Thyroid gland (tissue), 4 donors: ENCODE measurements around the gene MFGE8. TPM values are rescaled to one million over a fixed set of nuclear protein-coding genes. Genes with fewer than 3 reads are reported as not detected.

Source experiments
- DNase-seq, 2 donors: peaks; one replicate each; pipeline ENCODE4 v3.0.0-alpha.2; 2019
- H3K27ac ChIP-seq, 3 donors: fragments of 200-600 bp; sonication (generic); 1 replicate in 2 of 3; 2 replicates in 1 of 3; pipeline ENCODE4 v1.5.1; 2016 to 2019; ENCODE audit warnings: mild to moderate bottlenecking in 1 of 3, moderate library complexity in 1 of 3
- H3K27me3 ChIP-seq: fragments of 200-600 bp; sonication (generic); one replicate; pipeline ENCODE4 v1.5.1; 2019
- H3K36me3 ChIP-seq, 2 donors: fragments of 200-600 bp; sonication (generic); one replicate each; pipeline ENCODE4 v1.5.1; 2016 to 2019
- H3K4me1 ChIP-seq, 2 donors: fragments of 200-600 bp; sonication (generic); one replicate each; pipeline ENCODE4 v1.5.1; 2017 to 2019
- H3K4me3 ChIP-seq, 3 donors: fragments of 200-600 bp; sonication (generic); replicated peaks in 1 of 3; 1 replicate in 2 of 3; 2 replicates in 1 of 3; pipeline ENCODE4 v1.5.1; 2016; ENCODE audit warnings: mild to moderate bottlenecking in 1 of 3
- H3K9me3 ChIP-seq: fragments of 200-600 bp; sonication (generic); one replicate; pipeline ENCODE4 v1.5.1; 2017
- POLR2A ChIP-seq, 2 donors: fragments of 450-650 bp; IDR thresholded peaks; one replicate each; pipeline ENCODE4 v1.6.1; 2017; ENCODE audit warnings: antibody characterized with exemption in 2 of 2, mild to moderate bottlenecking in 2 of 2, moderate library complexity in 1 of 2
- WGBS, 2 donors: methylation state at CpG; one replicate each; pipeline ENCODE4 v1.1.5; 2017; 5-methylcytosine and 5-hydroxymethylcytosine counted together
- intact Hi-C: fragments of 100-400 bp; cut with DNase I; formaldehyde crosslinking; loops from one replicate; pipeline ENCODE4 v1.15.1; 2023
- total RNA-seq, 4 donors: library from RNA; depleted of rRNA; stranded (reverse); fragments of >200 nt; gene quantifications; one replicate each; pipeline ENCODE4 v1.2.3, GENCODE V29; 2016
- TF ChIP-seq, protein P1 (sequence below), 6 experiments: fragments of 200-600 bp in 3 of 6; fragments of 450-650 bp in 3 of 6; sonication (generic) in 3 of 6; IDR thresholded peaks; one replicate each; pipeline ENCODE4 v1.5.1; 2016 to 2019; ENCODE audit warnings: antibody characterized with exemption in 6 of 6, mild to moderate bottlenecking in 2 of 6, inconsistent platforms in 1 of 6, moderate library complexity in 1 of 6

MFGE8 gene
- total RNA-seq, 4 donors from 2014 or later: 94.8 to 161 (median 101) TPM

GRCh38 chr15:88881775-88882174 is 31.4 kb downstream of the MFGE8 start:
- intact Hi-C loops: no loop called here
- WGBS, 2 donors: 92 to 100% methylated on average over 3 of the region's 3 CpGs
- H3K4me1 ChIP-seq: no peaks in the 10 kb centered on the region
- no peaks in the 10 kb centered on the region for H3K36me3 ChIP-seq
- no peak for TF ChIP-seq POLR2A (IDR thresholded peaks at IDR 0.05)
- TF ChIP-seq, protein P1, sequence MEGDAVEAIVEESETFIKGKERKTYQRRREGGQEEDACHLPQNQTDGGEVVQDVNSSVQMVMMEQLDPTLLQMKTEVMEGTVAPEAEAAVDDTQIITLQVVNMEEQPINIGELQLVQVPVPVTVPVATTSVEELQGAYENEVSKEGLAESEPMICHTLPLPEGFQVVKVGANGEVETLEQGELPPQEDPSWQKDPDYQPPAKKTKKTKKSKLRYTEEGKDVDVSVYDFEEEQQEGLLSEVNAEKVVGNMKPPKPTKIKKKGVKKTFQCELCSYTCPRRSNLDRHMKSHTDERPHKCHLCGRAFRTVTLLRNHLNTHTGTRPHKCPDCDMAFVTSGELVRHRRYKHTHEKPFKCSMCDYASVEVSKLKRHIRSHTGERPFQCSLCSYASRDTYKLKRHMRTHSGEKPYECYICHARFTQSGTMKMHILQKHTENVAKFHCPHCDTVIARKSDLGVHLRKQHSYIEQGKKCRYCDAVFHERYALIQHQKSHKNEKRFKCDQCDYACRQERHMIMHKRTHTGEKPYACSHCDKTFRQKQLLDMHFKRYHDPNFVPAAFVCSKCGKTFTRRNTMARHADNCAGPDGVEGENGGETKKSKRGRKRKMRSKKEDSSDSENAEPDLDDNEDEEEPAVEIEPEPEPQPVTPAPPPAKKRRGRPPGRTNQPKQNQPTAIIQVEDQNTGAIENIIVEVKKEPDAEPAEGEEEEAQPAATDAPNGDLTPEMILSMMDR (IDR thresholded peaks at IDR 0.05): no peak
- H3K27me3 ChIP-seq: no peaks in the 10 kb centered on the region
- H3K9me3 ChIP-seq: no peaks in the 10 kb centered on the region
- no peak overlapping the region for H3K27ac ChIP-seq
- no peak overlapping the region for H3K4me3 ChIP-seq
- DNase-seq: no peak

DNA sequence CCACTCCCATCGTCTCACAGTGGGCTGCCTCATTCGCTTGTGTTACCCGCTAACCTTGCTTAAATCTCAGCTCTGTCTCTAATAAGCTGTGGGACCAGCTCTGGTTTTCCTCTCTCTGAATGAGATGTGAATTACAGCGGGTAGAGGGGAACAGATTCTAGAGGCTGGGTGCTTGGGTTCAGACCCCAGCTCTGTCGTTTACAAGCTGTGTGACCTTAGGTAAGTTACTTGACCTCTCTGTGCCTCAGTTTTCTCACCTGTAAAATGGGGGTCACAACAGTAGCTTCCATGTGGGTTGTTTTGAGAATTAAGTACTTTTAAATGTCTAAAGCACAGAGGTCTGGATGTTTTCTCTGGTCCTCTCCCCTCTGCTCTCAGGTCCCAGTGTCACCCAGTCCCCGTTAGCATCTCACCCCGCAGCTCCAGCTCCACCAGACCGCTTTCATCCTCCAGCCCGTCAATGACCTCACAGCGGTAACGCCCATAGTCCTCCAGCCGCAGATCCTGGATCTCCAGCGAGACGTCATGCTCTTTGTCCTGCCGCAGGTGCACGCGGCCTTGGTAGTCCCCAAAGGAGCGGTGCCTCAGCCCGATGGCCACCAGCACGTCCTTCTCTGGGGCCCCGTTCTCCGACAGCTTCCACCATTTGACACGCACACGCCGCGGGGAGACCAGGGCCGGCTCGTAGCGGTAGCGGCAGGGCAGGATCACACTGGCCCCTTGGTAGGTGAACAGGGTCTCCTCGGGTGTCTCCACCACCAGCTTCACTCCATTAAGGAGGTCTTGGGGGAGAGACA is 32.0 kb downstream of the MFGE8 start:
- no peaks in the 10 kb centered on the region for H3K9me3 ChIP-seq
- TF ChIP-seq POLR2A (IDR thresholded peaks at IDR 0.05): no peak
- TF ChIP-seq, protein P1 (IDR thresholded peaks at IDR 0.05): no peak
- H3K4me1 ChIP-seq: no peaks in the 10 kb centered on the region
- no peak overlapping the region for H3K4me3 ChIP-seq
- H3K36me3 ChIP-seq: no peaks in the 10 kb centered on the region
- WGBS, 2 donors: 96 to 97% methylated on average over 31 of the region's 31 CpGs
- DNase-seq: no peak
- no peak overlapping the region for H3K27ac ChIP-seq
- no peaks in the 10 kb centered on the region for H3K27me3 ChIP-seq
- intact Hi-C loops: no loop called here

DNA sequence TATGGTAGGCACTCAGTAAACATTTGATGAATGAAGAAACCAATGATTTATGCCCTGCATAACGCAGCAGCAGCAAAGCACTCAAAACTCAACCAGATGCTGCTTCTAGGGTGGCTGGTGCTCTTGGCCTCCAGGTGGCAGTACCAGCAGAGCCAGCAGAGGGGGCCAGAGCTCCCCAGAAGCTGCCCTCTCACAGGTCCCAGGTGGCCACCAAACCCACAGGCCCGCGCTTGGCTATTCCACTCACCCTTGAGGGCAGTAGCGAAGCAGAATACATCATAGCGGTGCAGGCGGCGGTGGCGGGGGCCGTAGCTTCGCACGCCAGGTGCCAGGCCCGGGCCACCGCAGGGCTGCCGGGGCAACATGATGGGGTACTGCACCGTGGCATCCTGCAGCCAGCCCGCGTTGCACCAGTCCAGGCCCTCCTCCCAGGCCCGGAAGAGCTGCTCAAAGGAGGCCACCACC is 34.4 kb downstream of the MFGE8 start:
- H3K9me3 ChIP-seq: no peaks in the 10 kb centered on the region
- no peaks in the 10 kb centered on the region for H3K4me1 ChIP-seq
- DNase-seq: peak; percentile 31 to 45
- no peaks in the 10 kb centered on the region for H3K36me3 ChIP-seq
- H3K27ac ChIP-seq: no peak overlapping the region
- no peak overlapping the region for H3K4me3 ChIP-seq
- intact Hi-C loops: no loop called here
- WGBS, 2 donors: 71 to 83% methylated on average over 5 to 17 of the region's 18 CpGs
- H3K27me3 ChIP-seq: no peaks in the 10 kb centered on the region
- no peak for TF ChIP-seq POLR2A (IDR thresholded peaks at IDR 0.05)
- TF ChIP-seq, protein P1 (IDR thresholded peaks at IDR 0.05): peak in 5 of 6 experiments; percentile 4 to 56 (median 33)

DNA sequence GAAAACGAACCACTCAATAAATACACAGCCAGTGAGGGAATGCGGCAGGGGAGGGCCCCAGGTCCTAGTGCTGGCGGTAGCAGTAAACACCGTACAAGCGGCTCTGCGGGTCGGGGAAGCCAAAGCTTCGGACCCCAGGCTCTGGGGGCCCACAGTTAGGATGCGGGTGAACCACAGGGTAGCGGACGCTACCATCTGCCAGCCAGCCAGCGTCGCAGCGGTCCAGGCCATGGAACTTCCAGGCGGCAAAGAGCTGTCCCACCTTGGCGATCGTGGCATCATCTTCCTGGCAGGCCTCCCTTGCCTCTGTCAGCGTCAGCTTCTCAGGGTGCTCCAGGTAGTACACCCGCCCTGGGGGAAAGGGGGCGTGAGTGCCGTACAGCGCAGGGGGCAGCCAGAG is 35.3 kb downstream of the MFGE8 start:
- Histone ChIP-seq H3K27me3 (no peaks in the 10 kb centered on the region), H3K27ac (no peak overlapping the region), H3K4me3 (no peak overlapping the region), H3K4me1 (no peaks in the 10 kb centered on the region), H3K9me3 (no peaks in the 10 kb centered on the region), H3K36me3 (no peaks in the 10 kb centered on the region)
- DNase-seq: no peak
- intact Hi-C loops: no loop called here
- WGBS, 2 donors: 84 to 91% methylated on average over 19 to 22 of the region's 22 CpGs
- TF ChIP-seq POLR2A (IDR thresholded peaks at IDR 0.05): no peak
- TF ChIP-seq, protein P1 (IDR thresholded peaks at IDR 0.05): no peak

GRCh38 chr15:88877415-88877814 is 35.8 kb downstream of the MFGE8 start:
- Histone ChIP-seq H3K27ac (no peak overlapping the region), H3K9me3 (no peaks in the 10 kb centered on the region), H3K4me1 (no peaks in the 10 kb centered on the region), H3K4me3 (no peak overlapping the region), H3K36me3 (no peaks in the 10 kb centered on the region), H3K27me3 (no peaks in the 10 kb centered on the region)
- intact Hi-C loops: no loop called here
- no peak for DNase-seq
- TF ChIP-seq, protein P1 (IDR thresholded peaks at IDR 0.05): no peak
- TF ChIP-seq POLR2A (IDR thresholded peaks at IDR 0.05): no peak
- WGBS, 2 donors: 86 to 96% methylated on average over 5 to 9 of the region's 11 CpGs
